Mucosa of descending colon (tissue), 3 donors: ENCODE data around the gene FGF8. TPM values are rescaled to one million over a fixed set of nuclear protein-coding genes. Genes with fewer than 3 reads are reported as not detected.

Experiments
- ATAC-seq: fragments of 200-7000 bp; cut with Tn5 transposase; one replicate; pipeline ENCODE4 v1.9.1; 2020; ENCODE audit warnings: mild to moderate bottlenecking, moderate library complexity
- DNase-seq, 3 donors: peaks; one replicate each; pipeline ENCODE4 v3.0.0-alpha.2; 2020
- H3K36me3 ChIP-seq: fragments of 200-600 bp; one replicate; pipeline ENCODE4 v1.8.0; 2021; ENCODE audit warnings: low read depth, mild to moderate bottlenecking
- H3K4me1 ChIP-seq: fragments of 200-600 bp; one replicate; pipeline ENCODE4 v1.8.0; 2021; ENCODE audit warnings: low read depth, mild to moderate bottlenecking
- H3K4me3 ChIP-seq: fragments of 200-600 bp; one replicate; pipeline ENCODE4 v1.8.0; 2021; ENCODE audit warnings: mild to moderate bottlenecking
- H3K9me3 ChIP-seq: fragments of 200-600 bp; one replicate; pipeline ENCODE4 v1.8.0; 2021; ENCODE audit warnings: mild to moderate bottlenecking
- intact Hi-C, 2 donors: fragments of 100-400 bp; cut with DNase I in 1 of 2; cut with micrococcal nuclease in 1 of 2; formaldehyde crosslinking; loops; one replicate each; pipeline versions ENCODE4 v1.11.0 to v1.11.1; 2022; cut with DNase I, micrococcal nuclease
- total RNA-seq, 3 donors: library from RNA; stranded (reverse); fragmentation: NEBNext Ultra II Directional in 2 of 3; extraction: Animal tissue kit (Norgen Biotek cat#: 25700) in 2 of 3; gene quantifications; one replicate each; pipeline versions ENCODE4 v1.2.1 to v1.2.4, GENCODE V29; 2021 to 2023
- TF ChIP-seq, protein P1 (sequence below): fragments of 200-600 bp; IDR thresholded peaks from one replicate; pipeline ENCODE4 v1.8.0; 2022; ENCODE audit warnings: antibody characterized with exemption, mild to moderate bottlenecking
- donor health status: DM: no; HTN: no; CAD: no; lungs with moderate emphysema.
- donor health status: DM: no; HTN: no; CAD: no.
- donor health status: DM: no; HTN: yes; CAD: no.

FGF8 gene
- total RNA-seq, 3 donors from 2014 or later = not detected

DNA sequence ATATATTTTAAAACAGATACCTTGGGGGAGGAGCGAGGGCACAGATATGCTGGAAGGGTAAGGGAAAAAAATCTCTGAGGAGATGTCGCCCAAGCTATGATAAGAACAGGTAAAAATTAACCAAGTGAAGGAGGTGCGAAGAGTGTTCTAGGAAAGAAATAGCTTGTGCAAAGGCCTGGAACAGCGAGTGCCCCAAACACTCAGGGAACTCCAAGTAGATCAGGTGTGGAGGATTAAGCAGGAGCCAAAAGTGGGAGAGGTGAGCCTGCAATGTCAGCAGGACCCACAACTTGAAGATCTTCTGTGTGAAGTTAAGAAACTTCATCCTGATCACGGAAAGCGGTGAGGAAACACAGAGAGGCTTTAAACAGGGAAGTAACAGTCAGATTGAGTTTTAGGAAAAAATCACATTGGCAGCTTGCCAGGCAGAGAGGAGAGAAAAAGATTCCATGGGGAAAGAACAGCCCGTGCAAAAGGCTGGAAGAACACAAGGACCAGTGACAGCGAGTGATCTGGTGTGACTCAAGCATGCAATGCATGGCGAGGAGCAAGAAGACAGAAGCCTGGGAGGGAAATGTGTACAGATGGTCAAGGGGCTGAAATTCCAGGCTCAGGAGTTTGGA, 30.7 kb downstream of the FGF8 start:
- Histone ChIP-seq H3K4me3 (no peak overlapping the region), H3K36me3 (no peaks in the 10 kb centered on the region), H3K9me3 (no peaks in the 10 kb centered on the region), H3K4me1 (no peaks in the 10 kb centered on the region)
- peak; percentile 24 for ATAC-seq
- intact Hi-C loops = no loop called here
- DNase-seq = peak in 1 of 3 donors; percentile 7
- TF ChIP-seq, protein P1, sequence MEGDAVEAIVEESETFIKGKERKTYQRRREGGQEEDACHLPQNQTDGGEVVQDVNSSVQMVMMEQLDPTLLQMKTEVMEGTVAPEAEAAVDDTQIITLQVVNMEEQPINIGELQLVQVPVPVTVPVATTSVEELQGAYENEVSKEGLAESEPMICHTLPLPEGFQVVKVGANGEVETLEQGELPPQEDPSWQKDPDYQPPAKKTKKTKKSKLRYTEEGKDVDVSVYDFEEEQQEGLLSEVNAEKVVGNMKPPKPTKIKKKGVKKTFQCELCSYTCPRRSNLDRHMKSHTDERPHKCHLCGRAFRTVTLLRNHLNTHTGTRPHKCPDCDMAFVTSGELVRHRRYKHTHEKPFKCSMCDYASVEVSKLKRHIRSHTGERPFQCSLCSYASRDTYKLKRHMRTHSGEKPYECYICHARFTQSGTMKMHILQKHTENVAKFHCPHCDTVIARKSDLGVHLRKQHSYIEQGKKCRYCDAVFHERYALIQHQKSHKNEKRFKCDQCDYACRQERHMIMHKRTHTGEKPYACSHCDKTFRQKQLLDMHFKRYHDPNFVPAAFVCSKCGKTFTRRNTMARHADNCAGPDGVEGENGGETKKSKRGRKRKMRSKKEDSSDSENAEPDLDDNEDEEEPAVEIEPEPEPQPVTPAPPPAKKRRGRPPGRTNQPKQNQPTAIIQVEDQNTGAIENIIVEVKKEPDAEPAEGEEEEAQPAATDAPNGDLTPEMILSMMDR = no peak

DNA sequence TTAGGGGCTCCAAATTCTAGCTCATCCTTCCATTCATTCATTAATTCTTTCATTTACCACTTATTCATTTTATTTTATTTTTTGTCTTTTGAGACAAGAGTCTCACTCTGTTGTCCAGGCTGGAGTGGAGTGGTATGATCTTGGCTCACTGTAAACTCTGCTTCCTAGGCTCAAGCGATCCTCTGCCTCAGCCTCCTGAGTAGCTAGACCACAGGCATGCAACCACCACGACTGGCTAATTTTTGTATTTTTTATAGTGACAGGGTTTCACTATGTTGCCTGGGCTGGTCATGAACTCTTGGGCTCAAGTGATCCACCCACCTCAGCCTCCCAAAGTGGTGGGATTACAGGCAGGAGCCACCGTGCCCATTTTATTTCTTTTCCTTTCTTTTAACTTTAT, 31.6 kb downstream of the FGF8 start:
- Histone ChIP-seq H3K9me3 (no peaks in the 10 kb centered on the region), H3K36me3 (no peaks in the 10 kb centered on the region), H3K4me1 (no peaks in the 10 kb centered on the region), H3K4me3 (no peak overlapping the region)
- intact Hi-C loops = no loop called here
- ATAC-seq (no peak), DNase-seq (no peak)
- TF ChIP-seq, protein P1 = no peak

DNA sequence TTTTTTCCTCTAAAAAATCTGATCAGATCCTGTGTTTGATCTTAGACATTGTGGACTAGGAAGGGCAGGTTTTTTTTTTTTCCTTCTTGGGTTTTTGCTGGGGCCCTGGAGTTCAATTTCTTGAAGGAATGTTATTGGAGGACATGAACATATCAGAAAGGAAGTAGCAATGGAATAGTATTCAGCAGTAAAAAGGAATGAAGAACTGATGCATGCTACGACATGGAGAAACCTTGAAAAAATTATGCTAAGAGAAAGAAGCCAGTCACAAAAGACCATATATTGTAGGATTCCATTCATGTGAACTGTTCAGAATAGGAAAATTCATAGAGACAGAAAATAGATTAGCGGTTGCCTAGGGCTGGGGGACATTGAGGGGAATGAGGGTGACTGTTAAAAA, 34.0 kb downstream of the FGF8 start:
- intact Hi-C loops = no loop called here
- Histone ChIP-seq H3K9me3 (no peaks in the 10 kb centered on the region), H3K36me3 (no peaks in the 10 kb centered on the region), H3K4me1 (no peaks in the 10 kb centered on the region), H3K4me3 (no peak overlapping the region)
- ATAC-seq (no peak), DNase-seq (no peak)
- TF ChIP-seq, protein P1 = no peak

DNA sequence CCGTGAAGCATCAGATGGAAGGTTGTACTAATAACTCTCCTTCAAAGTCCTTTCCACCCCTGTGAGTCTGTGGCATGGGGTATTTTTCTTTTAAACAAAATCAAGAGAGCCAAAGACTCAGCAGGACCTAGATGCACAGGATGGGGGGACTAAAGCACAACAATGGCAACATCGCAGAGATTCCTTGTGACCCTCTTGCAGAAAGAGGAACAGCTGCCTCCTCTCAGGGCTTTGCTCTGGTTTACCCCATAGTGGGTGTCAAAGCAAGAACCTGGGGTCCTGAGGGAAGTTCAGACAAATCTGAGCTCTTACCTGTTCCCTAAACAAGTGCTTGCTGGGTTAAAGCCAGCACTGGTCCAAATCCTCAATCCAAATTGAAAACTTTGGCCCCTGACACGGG, 39.2 kb downstream of the FGF8 start:
- no peak for DNase-seq
- intact Hi-C loops = no loop called here
- H3K36me3 ChIP-seq = no peaks in the 10 kb centered on the region
- no peaks in the 10 kb centered on the region for H3K9me3 ChIP-seq
- no peaks in the 10 kb centered on the region for H3K4me1 ChIP-seq
- TF ChIP-seq, protein P1 = no peak
- no peak overlapping the region for H3K4me3 ChIP-seq
- no peak for ATAC-seq

DNA sequence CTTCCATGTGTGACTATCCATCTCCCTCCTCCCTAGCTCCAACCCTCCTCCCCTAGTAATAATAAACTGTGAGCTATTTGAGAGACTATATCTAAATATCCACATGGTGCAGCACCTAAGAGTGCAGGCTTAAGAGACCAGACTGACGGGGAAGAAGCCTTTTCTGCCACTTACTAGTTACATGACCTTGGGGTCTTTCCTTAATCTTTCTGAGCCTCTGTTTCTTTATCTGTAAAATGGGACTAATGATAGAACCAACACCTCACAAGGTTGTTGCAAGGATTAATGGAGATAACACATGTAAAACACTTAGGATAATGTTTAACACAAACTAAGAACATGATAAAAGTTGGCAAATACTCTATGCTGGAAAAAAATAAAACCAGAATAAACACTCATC, 43.8 kb downstream of the FGF8 start:
- DNase-seq = no peak
- Histone ChIP-seq H3K9me3 (no peaks in the 10 kb centered on the region), H3K4me1 (no peaks in the 10 kb centered on the region), H3K4me3 (no peak overlapping the region), H3K36me3 (no peaks in the 10 kb centered on the region)
- intact Hi-C loops = no loop called here
- TF ChIP-seq, protein P1 = no peak
- ATAC-seq = no peak

DNA sequence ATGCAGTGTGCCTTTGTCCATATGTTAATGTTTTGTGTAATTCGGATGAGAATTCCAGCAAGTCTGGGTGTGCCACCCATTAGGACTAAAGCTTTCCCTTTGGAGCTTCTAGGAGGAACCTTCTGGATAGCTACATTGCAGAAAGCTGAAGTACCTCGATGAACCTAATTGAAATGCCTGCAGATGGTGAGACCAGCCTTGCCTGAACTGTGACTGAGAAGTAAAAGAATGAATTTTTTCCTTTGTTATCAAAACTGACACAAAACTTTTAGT, 49.9 kb downstream of the FGF8 start:
- ATAC-seq (no peak), DNase-seq (peak in 1 of 3 donors; percentile 48)
- H3K4me1 ChIP-seq = peaks cover 7% of the 10 kb centered on the region
- TF ChIP-seq, protein P1 = no peak
- no peak overlapping the region for H3K4me3 ChIP-seq
- H3K9me3 ChIP-seq = no peaks in the 10 kb centered on the region
- intact Hi-C loops = no loop called here
- no peaks in the 10 kb centered on the region for H3K36me3 ChIP-seq
